Measurements from ENCODE around the gene ZNF396.

- TF ChIP-seq, protein P1, sequence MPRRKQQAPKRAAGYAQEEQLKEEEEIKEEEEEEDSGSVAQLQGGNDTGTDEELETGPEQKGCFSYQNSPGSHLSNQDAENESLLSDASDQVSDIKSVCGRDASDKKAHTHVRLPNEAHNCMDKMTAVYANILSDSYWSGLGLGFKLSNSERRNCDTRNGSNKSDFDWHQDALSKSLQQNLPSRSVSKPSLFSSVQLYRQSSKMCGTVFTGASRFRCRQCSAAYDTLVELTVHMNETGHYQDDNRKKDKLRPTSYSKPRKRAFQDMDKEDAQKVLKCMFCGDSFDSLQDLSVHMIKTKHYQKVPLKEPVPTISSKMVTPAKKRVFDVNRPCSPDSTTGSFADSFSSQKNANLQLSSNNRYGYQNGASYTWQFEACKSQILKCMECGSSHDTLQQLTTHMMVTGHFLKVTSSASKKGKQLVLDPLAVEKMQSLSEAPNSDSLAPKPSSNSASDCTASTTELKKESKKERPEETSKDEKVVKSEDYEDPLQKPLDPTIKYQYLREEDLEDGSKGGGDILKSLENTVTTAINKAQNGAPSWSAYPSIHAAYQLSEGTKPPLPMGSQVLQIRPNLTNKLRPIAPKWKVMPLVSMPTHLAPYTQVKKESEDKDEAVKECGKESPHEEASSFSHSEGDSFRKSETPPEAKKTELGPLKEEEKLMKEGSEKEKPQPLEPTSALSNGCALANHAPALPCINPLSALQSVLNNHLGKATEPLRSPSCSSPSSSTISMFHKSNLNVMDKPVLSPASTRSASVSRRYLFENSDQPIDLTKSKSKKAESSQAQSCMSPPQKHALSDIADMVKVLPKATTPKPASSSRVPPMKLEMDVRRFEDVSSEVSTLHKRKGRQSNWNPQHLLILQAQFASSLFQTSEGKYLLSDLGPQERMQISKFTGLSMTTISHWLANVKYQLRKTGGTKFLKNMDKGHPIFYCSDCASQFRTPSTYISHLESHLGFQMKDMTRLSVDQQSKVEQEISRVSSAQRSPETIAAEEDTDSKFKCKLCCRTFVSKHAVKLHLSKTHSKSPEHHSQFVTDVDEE (CRISPR knock-in tag; IDR thresholded peaks at IDR 0.05): no peak
- TF ChIP-seq PPARA (CRISPR knock-in tag; IDR thresholded peaks at IDR 0.05; ENCODE audit: borderline replicate concordance): no peak
- TF ChIP-seq ZNF565 (CRISPR knock-in tag; conservative IDR thresholded peaks at IDR 0.05; ENCODE audit: low read depth): no peak
- TF ChIP-seq SNAI2 (CRISPR knock-in tag; IDR thresholded peaks at IDR 0.05): no peak
- no peak for TF ChIP-seq RARB (CRISPR knock-in tag; IDR thresholded peaks at IDR 0.05)
- TF ChIP-seq PATZ1 (CRISPR knock-in tag; IDR thresholded peaks at IDR 0.05; ENCODE audit: borderline replicate concordance): no peak
- no peak for TF ChIP-seq POU6F1 (CRISPR knock-in tag; IDR thresholded peaks at IDR 0.05; ENCODE audit: borderline replicate concordance, low read depth)
These were observed 52.0 kb downstream of the ZNF396 start for GRCh38 chr18:35324926-35325655.

Data from SK-N-SH treated with all-trans-retinoic acid at 6 μM for 48 hours (cell line).